ENCODE results near the gene ATP11A.

Gene ATP11A

GRCh38 chr13:112809332-112810315 lies 119.8 kb downstream of the ATP11A start:
- Histone ChIP-seq H3K9ac (ENCODE audit: low read depth, low read length) (no peak overlapping the region), H4K20me1 (ENCODE audit: insufficient read depth, low read length) (no peaks in the 10 kb centered on the region), H3K36me3 (ENCODE audit: insufficient read depth, low read length) (peaks cover 49% of the 10 kb centered on the region), H3K27ac (ENCODE audit: low read length) (no peak overlapping the region), H3K4me1 (ENCODE audit: insufficient read depth, low read length) (no peaks in the 10 kb centered on the region), H3K4me3 (ENCODE audit: low read depth in 1 of 2, low read length in 2 of 2) (no peak overlapping the region), H3K9me3 (ENCODE audit: insufficient read depth, low read length, severe bottlenecking) (no peaks in the 10 kb centered on the region), H2AFZ (ENCODE audit: low read depth, low read length) (no peak overlapping the region), H3K4me2 (ENCODE audit: insufficient read depth, low read length) (no peak overlapping the region), H3K27me3 (ENCODE audit: insufficient read depth, low read length, poor library complexity) (no peaks in the 10 kb centered on the region), H3K79me2 (ENCODE audit: insufficient read depth, low read length) (no peaks in the 10 kb centered on the region)
- TF ChIP-seq, protein P1, sequence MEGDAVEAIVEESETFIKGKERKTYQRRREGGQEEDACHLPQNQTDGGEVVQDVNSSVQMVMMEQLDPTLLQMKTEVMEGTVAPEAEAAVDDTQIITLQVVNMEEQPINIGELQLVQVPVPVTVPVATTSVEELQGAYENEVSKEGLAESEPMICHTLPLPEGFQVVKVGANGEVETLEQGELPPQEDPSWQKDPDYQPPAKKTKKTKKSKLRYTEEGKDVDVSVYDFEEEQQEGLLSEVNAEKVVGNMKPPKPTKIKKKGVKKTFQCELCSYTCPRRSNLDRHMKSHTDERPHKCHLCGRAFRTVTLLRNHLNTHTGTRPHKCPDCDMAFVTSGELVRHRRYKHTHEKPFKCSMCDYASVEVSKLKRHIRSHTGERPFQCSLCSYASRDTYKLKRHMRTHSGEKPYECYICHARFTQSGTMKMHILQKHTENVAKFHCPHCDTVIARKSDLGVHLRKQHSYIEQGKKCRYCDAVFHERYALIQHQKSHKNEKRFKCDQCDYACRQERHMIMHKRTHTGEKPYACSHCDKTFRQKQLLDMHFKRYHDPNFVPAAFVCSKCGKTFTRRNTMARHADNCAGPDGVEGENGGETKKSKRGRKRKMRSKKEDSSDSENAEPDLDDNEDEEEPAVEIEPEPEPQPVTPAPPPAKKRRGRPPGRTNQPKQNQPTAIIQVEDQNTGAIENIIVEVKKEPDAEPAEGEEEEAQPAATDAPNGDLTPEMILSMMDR (IDR thresholded peaks at IDR 0.05; ENCODE audit: borderline replicate concordance, extremely low read depth, low read length, poor library complexity, severe bottlenecking), result no peak
- TF ChIP-seq EZH2 (IDR thresholded peaks at IDR 0.05; ENCODE audit: borderline replicate concordance, low read depth, low read length, severe bottlenecking), result no peak
- no peak for DNase-seq
- no peak for ATAC-seq (ENCODE audit: insufficient read depth, low read depth)

- Histone ChIP-seq H3K9me3 (ENCODE audit: insufficient read depth, low read length, severe bottlenecking) (no peaks in the 10 kb centered on the region), H3K27ac (ENCODE audit: low read length) (no peak overlapping the region), H3K36me3 (ENCODE audit: insufficient read depth, low read length) (peaks cover 58% of the 10 kb centered on the region), H3K9ac (ENCODE audit: low read depth, low read length) (no peak overlapping the region), H3K4me1 (ENCODE audit: insufficient read depth, low read length) (no peaks in the 10 kb centered on the region), H3K27me3 (ENCODE audit: insufficient read depth, low read length, poor library complexity) (no peaks in the 10 kb centered on the region), H4K20me1 (ENCODE audit: insufficient read depth, low read length) (no peaks in the 10 kb centered on the region), H3K79me2 (ENCODE audit: insufficient read depth, low read length) (no peaks in the 10 kb centered on the region), H3K4me3 (ENCODE audit: low read depth in 1 of 2, low read length in 2 of 2) (no peak overlapping the region), H3K4me2 (ENCODE audit: insufficient read depth, low read length) (no peak overlapping the region), H2AFZ (ENCODE audit: low read depth, low read length) (no peak overlapping the region)
- DNase-seq (no peak), ATAC-seq (ENCODE audit: insufficient read depth, low read depth) (no peak)
- TF ChIP-seq EZH2 (IDR thresholded peaks at IDR 0.05; ENCODE audit: borderline replicate concordance, low read depth, low read length, severe bottlenecking), result no peak
- TF ChIP-seq, protein P1 (IDR thresholded peaks at IDR 0.05; ENCODE audit: borderline replicate concordance, extremely low read depth, low read length, poor library complexity, severe bottlenecking), result no peak
These were observed 120.8 kb downstream of the ATP11A start for GRCh38 chr13:112810608-112811007.

- Histone ChIP-seq H3K9me3 (ENCODE audit: insufficient read depth, low read length, severe bottlenecking) (no peaks in the 10 kb centered on the region), H4K20me1 (ENCODE audit: insufficient read depth, low read length) (no peaks in the 10 kb centered on the region), H3K4me3 (ENCODE audit: low read depth in 1 of 2, low read length in 2 of 2) (no peak overlapping the region), H3K79me2 (ENCODE audit: insufficient read depth, low read length) (no peaks in the 10 kb centered on the region), H3K4me2 (ENCODE audit: insufficient read depth, low read length) (no peak overlapping the region), H3K27me3 (ENCODE audit: insufficient read depth, low read length, poor library complexity) (no peaks in the 10 kb centered on the region), H3K9ac (ENCODE audit: low read depth, low read length) (no peak overlapping the region), H3K27ac (ENCODE audit: low read length) (no peak overlapping the region), H2AFZ (ENCODE audit: low read depth, low read length) (no peak overlapping the region), H3K36me3 (ENCODE audit: insufficient read depth, low read length) (peaks cover 58% of the 10 kb centered on the region), H3K4me1 (ENCODE audit: insufficient read depth, low read length) (no peaks in the 10 kb centered on the region)
- no peak for ATAC-seq (ENCODE audit: insufficient read depth, low read depth)
- DNase-seq, result no peak
- TF ChIP-seq EZH2 (IDR thresholded peaks at IDR 0.05; ENCODE audit: borderline replicate concordance, low read depth, low read length, severe bottlenecking), result no peak
- TF ChIP-seq, protein P1 (IDR thresholded peaks at IDR 0.05; ENCODE audit: borderline replicate concordance, extremely low read depth, low read length, poor library complexity, severe bottlenecking), result no peak
These were observed 122.6 kb downstream of the ATP11A start for GRCh38 chr13:112812306-112813055.

All from DND-41 (cell line).